HG03097 (cell line): ENCODE data around the gene CRYBB1.

Experiments
- ATAC-seq: cut with Tn5 transposase; IDR thresholded peaks from one replicate; pipeline ENCODE4 v1.9.1; 2021; ENCODE audit not compliant: unreplicated experiment, low FRiP score

The CRYBB1 gene

GRCh38 chr22:26610072-26610958 is 7.5 kb downstream of the CRYBB1 start:
- ATAC-seq, result peak; percentile 72

- ATAC-seq, result no peak
These were observed 8.5 kb downstream of the CRYBB1 start for GRCh38 chr22:26609287-26609686.

GRCh38 chr22:26608129-26608528 is 9.7 kb downstream of the CRYBB1 start:
- no peak for ATAC-seq

- ATAC-seq, result no peak
These were observed 11.2 kb downstream of the CRYBB1 start for GRCh38 chr22:26606611-26607010.

GRCh38 chr22:26604368-26604767 is 13.5 kb downstream of the CRYBB1 start:
- no peak for ATAC-seq

- ATAC-seq, result no peak
These were observed 15.7 kb downstream of the CRYBB1 start for GRCh38 chr22:26602127-26602526.

- no peak for ATAC-seq
These were observed 16.1 kb downstream of the CRYBB1 start for GRCh38 chr22:26601726-26602125.

GRCh38 chr22:26599505-26599904 is 18.3 kb downstream of the CRYBB1 start:
- ATAC-seq, result no peak

GRCh38 chr22:26597480-26597879 is 20.3 kb downstream of the CRYBB1 start:
- ATAC-seq, result no peak

GRCh38 chr22:26597026-26597425 is 20.8 kb downstream of the CRYBB1 start:
- no peak for ATAC-seq

GRCh38 chr22:26593763-26594162 is 24.1 kb downstream of the CRYBB1 start:
- no peak for ATAC-seq

- peak; percentile 54 for ATAC-seq
These were observed 25.4 kb downstream of the CRYBB1 start for GRCh38 chr22:26592421-26592891.

- peak; percentile 53 for ATAC-seq
These were observed 27.7 kb downstream of the CRYBB1 start, which contains the start of gene TPST2 for GRCh38 chr22:26589845-26590736. Gene TPST2, minus strand, starts transcription at chr22:26590132. Its CDS starts 48,502 bp downstream, at chr22:26541630.

- ATAC-seq, result no peak
These were observed 28.4 kb downstream of the CRYBB1 start for GRCh38 chr22:26589367-26589844.

GRCh38 chr22:26588729-26589366 is 29.0 kb downstream of the CRYBB1 start:
- ATAC-seq, result no peak

- no peak for ATAC-seq
These were observed 29.7 kb downstream of the CRYBB1 start for GRCh38 chr22:26587991-26588613.

GRCh38 chr22:26586556-26587325 is 31.1 kb downstream of the CRYBB1 start:
- ATAC-seq, result no peak

GRCh38 chr22:26585104-26585790 is 32.6 kb downstream of the CRYBB1 start:
- ATAC-seq, result no peak

GRCh38 chr22:26584010-26584409 is 33.8 kb downstream of the CRYBB1 start:
- no peak for ATAC-seq
